PC-3 (cell line): ENCODE measurements around the gene CCNT1. TPM values are rescaled to one million over a fixed set of nuclear protein-coding genes. Genes with fewer than 3 reads are reported as not detected.

ENCODE experiments used
- ATAC-seq: fragments of 200-7000 bp; cut with Tn5 transposase; 2 replicates; pipeline ENCODE4 v1.9.1; 2020; ENCODE audit warnings: mild to moderate bottlenecking, moderate library complexity
- BruUV-seq: library from RNA; stranded (reverse); fragments of 400-500 nt; replicated peaks from 2 replicates; lab custom pipeline; 2021; lab: Mats Ljungman, UMichigan
- CTCF ChIA-PET: fragments of 300-600 bp; sonication (Branson Sonifier 250); formaldehyde crosslinking; loops from one replicate; lab custom pipeline; 2022; ENCODE audit warnings: antibody characterized with exemption; lab: Charles Lee
- POLR2A ChIA-PET: fragments of 300-600 bp; sonication (Branson Sonifier 250); formaldehyde crosslinking; loops from one replicate; lab custom pipeline; 2022; ENCODE audit warnings: antibody characterized with exemption; ENCODE audit not compliant: unreplicated experiment; lab: Charles Lee
- DNase-seq: peaks from one replicate; pipeline ENCODE4 v3.0.0-alpha.2; 2015
- H2AFZ ChIP-seq: fragments of 300-600 bp; sonication (generic); 2 replicates; pipeline ENCODE4 v1.6.0; 2016; ENCODE audit warnings: antibody characterized with exemption, low read length
- H3F3A ChIP-seq: fragments of 300-600 bp; sonication (generic); one replicate; pipeline ENCODE4 v1.6.0; 2017; ENCODE audit warnings: antibody characterized with exemption, low read length, control low read depth, mild to moderate bottlenecking; ENCODE audit not compliant: unreplicated experiment
- H3K27ac ChIP-seq: fragments of 300-600 bp; sonication (generic); 2 replicates; pipeline ENCODE4 v1.5.1; 2016; ENCODE audit warnings: mild to moderate bottlenecking, low read length
- H3K27me3 ChIP-seq: fragments of 300-600 bp; sonication (generic); 2 replicates; pipeline ENCODE4 v1.6.1; 2016; ENCODE audit warnings: low read length, mixed read lengths
- H3K36me3 ChIP-seq: fragments of 300-600 bp; sonication (generic); 2 replicates; pipeline ENCODE4 v1.6.1; 2016; ENCODE audit warnings: low read depth, mixed run types, low read length, mixed read lengths
- H3K4me1 ChIP-seq: fragments of 300-600 bp; sonication (generic); 2 replicates; pipeline ENCODE4 v1.5.1; 2016; ENCODE audit warnings: low read length; ENCODE audit not compliant: insufficient read depth
- H3K4me2 ChIP-seq: fragments of 300-600 bp; sonication (generic); 2 replicates; pipeline ENCODE4 v1.6.0; 2016; ENCODE audit warnings: low read length
- H3K4me3 ChIP-seq: fragments of 300-600 bp; sonication (generic); 2 replicates; pipeline ENCODE4 v1.5.1; 2016; ENCODE audit warnings: mild to moderate bottlenecking, low read length, mixed read lengths
- H3K79me2 ChIP-seq: fragments of 300-600 bp; sonication (generic); 2 replicates; pipeline ENCODE4 v1.6.1; 2017; ENCODE audit warnings: low read length, mixed read lengths
- H3K9ac ChIP-seq: fragments of 300-600 bp; sonication (generic); 2 replicates; pipeline ENCODE4 v1.6.0; 2016; ENCODE audit warnings: mild to moderate bottlenecking, low read length
- H3K9me2 ChIP-seq: fragments of 300-600 bp; sonication (generic); replicated peaks from 2 replicates; pipeline ENCODE4 v1.6.1; 2016; ENCODE audit warnings: mixed run types, low read length, mixed read lengths
- H3K9me3 ChIP-seq: fragments of 300-600 bp; sonication (generic); 2 replicates; pipeline ENCODE4 v1.6.1; 2016; ENCODE audit warnings: low read length, mixed read lengths
- H4K20me1 ChIP-seq: fragments of 300-600 bp; sonication (generic); 2 replicates; pipeline ENCODE4 v1.6.1; 2016; ENCODE audit warnings: low read length, mixed read lengths
- CTCF ChIP-seq: fragments of 300-600 bp; sonication (generic); conservative IDR thresholded peaks from 2 replicates; pipeline ENCODE4 v1.5.1; 2017; ENCODE audit warnings: antibody characterized with exemption, low read depth, mild to moderate bottlenecking, low read length
- EZH2 ChIP-seq: fragments of 300-600 bp; sonication (generic); IDR thresholded peaks from one replicate; pipeline ENCODE4 v1.6.1; 2017; ENCODE audit warnings: antibody characterized with exemption, mild to moderate bottlenecking, low read length; ENCODE audit not compliant: unreplicated experiment
- EZH2phosphoT487 ChIP-seq: fragments of 300-600 bp; sonication (generic); IDR thresholded peaks from 2 replicates; pipeline ENCODE4 v1.6.1; 2018; ENCODE audit warnings: mild to moderate bottlenecking, antibody characterized with exemption, low read length, borderline replicate concordance
- intact Hi-C: fragments of 100-400 bp; cut with micrococcal nuclease; formaldehyde crosslinking; loops from 2 replicates; pipeline ENCODE4 v1.9.0; 2023
- total RNA-seq: library from RNA; depleted of rRNA; stranded (reverse); fragments of >200 nt; gene quantifications from 2 replicates; pipeline ENCODE4 v1.2.3, GENCODE V29; 2014

CCNT1 gene
- total RNA-seq, 1 experiment from 2014 or later: 20.7 TPM

GRCh38 chr12:48688836-48689235 lies 27.7 kb downstream of the CCNT1 start:
- no peak overlapping the region for H3K4me2 ChIP-seq
- H3K9me3 ChIP-seq: no peaks in the 10 kb centered on the region
- no peak overlapping the region for H3K9ac ChIP-seq
- POLR2A ChIA-PET: no interaction called here
- intact Hi-C loops: no loop called here
- DNase-seq (no peak), ATAC-seq (no peak)
- H2AFZ ChIP-seq: no peak overlapping the region
- no peak overlapping the region for H3K4me3 ChIP-seq
- H3K79me2 ChIP-seq: peaks cover 26% of the 10 kb centered on the region
- H3K9me2 ChIP-seq: no peaks in the 10 kb centered on the region
- TSS peak; percentile 4 for BruUV-seq
- no peak overlapping the region for H3K27ac ChIP-seq
- no peak for TF ChIP-seq CTCF
- no peak for TF ChIP-seq EZH2phosphoT487
- TF ChIP-seq EZH2: no peak
- H3K36me3 ChIP-seq: peaks cover 54% of the 10 kb centered on the region
- H3K27me3 ChIP-seq: no peaks in the 10 kb centered on the region
- peaks cover 9% of the 10 kb centered on the region; the same call in 1 of the 2 replicates for H4K20me1 ChIP-seq
- H3F3A ChIP-seq: no peaks in the 10 kb centered on the region
- no peaks in the 10 kb centered on the region for H3K4me1 ChIP-seq
- CTCF ChIA-PET: no interaction called here

- ATAC-seq (no peak), DNase-seq (no peak)
- no peaks in the 10 kb centered on the region for H3K9me3 ChIP-seq
- H3K79me2 ChIP-seq: peaks cover 20% of the 10 kb centered on the region; the same call in 1 of the 2 replicates
- no peak overlapping the region for H3K27ac ChIP-seq
- H3K27me3 ChIP-seq: no peaks in the 10 kb centered on the region
- intact Hi-C loops: no loop called here
- H3K4me2 ChIP-seq: no peak overlapping the region
- peaks cover 9% of the 10 kb centered on the region; the same call in 1 of the 2 replicates for H4K20me1 ChIP-seq
- peaks cover 42% of the 10 kb centered on the region for H3K36me3 ChIP-seq
- no peaks in the 10 kb centered on the region for H3F3A ChIP-seq
- no TSS peak for BruUV-seq
- POLR2A ChIA-PET: no interaction called here
- CTCF ChIA-PET: no interaction called here
- H3K4me3 ChIP-seq: no peak overlapping the region
- TF ChIP-seq CTCF: no peak
- no peak for TF ChIP-seq EZH2
- no peak for TF ChIP-seq EZH2phosphoT487
- no peak overlapping the region for H3K9ac ChIP-seq
- H3K4me1 ChIP-seq: no peaks in the 10 kb centered on the region
- no peak overlapping the region for H2AFZ ChIP-seq
- no peaks in the 10 kb centered on the region for H3K9me2 ChIP-seq
Observed at GRCh38 chr12:48687592-48687991, 28.9 kb downstream of the CCNT1 start.

DNA sequence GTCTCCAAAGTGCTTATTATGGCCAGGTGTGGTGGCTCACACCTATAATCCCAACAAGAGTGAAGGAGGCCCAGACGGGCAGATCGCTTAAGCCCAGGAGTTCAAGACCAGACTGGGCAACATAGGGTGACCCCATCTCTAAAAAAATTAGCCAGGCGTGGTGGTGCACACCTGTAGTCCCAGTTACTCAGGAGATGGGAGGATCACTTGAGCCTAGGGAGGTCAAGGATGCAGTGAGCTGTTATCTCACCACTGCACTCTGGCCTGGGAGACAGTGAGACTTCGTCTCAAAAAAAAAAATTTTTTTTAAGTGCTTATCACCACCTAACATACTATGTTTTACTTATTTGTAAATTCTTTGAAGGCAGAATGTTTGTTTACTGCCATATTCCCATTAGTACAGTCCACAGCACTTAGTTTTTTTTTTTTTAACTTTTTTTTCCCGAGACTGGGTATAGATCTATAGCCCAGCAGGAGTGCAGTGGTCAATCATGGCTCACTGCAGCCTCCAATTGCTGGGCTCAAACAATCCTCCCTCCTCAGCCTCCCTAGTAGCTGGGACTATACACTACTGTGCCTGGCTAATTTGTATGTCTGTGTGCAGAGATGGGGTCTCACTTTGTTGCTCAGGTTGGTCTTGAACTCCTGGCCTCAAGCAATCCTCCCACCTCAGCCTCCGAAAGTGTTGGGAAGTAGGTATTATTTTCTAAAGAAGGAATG lies 29.7 kb downstream of the CCNT1 start:
- Histone ChIP-seq H3K27ac (no peak overlapping the region), H2AFZ (no peak overlapping the region), H3K36me3 (peaks cover 37% of the 10 kb centered on the region), H3K4me1 (no peaks in the 10 kb centered on the region), H3K9ac (no peak overlapping the region), H3K9me2 (no peaks in the 10 kb centered on the region), H3K9me3 (no peaks in the 10 kb centered on the region), H4K20me1 (peaks cover 9% of the 10 kb centered on the region; the same call in 1 of the 2 replicates), H3K79me2 (peaks cover 22% of the 10 kb centered on the region), H3K4me2 (no peak overlapping the region), H3K4me3 (no peak overlapping the region), H3K27me3 (no peaks in the 10 kb centered on the region), H3F3A (no peaks in the 10 kb centered on the region)
- intact Hi-C loops: no loop called here
- BruUV-seq: no TSS peak
- TF ChIP-seq EZH2phosphoT487 (no peak), EZH2 (no peak)
- DNase-seq (no peak), ATAC-seq (no peak)
- ChIA-PET CTCF (no interaction called here), POLR2A (no interaction called here)
